ENCODE measurements around the gene ZFPL1.
"Not testable (repeated sequence)": the region's sequence is repeated elsewhere in the genome, so short reads cannot be mapped to it uniquely, and the experiment has no call there.

Gene ZFPL1

GRCh38 chr11:65112546-65113360, 28.7 kb downstream of the ZFPL1 start:
- DNase-seq (ENCODE audit: insufficient read length, low spot score): no peak
- no peak for FAIRE-seq

- DNase-seq (ENCODE audit: insufficient read length, low spot score) (no peak), FAIRE-seq (no peak)
These were observed 29.3 kb downstream of the ZFPL1 start for GRCh38 chr11:65113361-65113756.

DNA sequence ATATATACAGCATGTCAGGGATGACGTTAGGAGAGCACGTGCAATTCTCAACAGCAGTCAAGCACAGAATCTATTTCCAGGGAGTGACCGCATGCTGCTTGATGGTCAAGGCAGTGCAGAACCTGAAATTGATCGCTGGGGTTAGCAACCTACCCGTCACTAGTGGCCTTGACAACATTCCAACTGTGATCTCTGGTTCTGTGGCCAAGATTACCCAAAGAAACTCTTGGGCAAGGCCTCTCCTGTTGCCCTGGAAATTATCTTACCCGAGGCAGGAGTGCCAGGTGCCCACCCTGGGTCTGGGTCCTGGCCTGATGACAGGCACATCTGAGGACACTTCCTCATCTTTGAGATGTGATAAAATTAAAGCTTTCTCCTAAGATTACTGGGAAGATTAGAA, 29.8 kb downstream of the ZFPL1 start:
- DNase-seq (ENCODE audit: insufficient read length, low spot score) (no peak), FAIRE-seq (no peak)

- FAIRE-seq (no peak), DNase-seq (ENCODE audit: insufficient read length, low spot score) (no peak)
These were observed 30.6 kb downstream of the ZFPL1 start for GRCh38 chr11:65114538-65115171.

DNA sequence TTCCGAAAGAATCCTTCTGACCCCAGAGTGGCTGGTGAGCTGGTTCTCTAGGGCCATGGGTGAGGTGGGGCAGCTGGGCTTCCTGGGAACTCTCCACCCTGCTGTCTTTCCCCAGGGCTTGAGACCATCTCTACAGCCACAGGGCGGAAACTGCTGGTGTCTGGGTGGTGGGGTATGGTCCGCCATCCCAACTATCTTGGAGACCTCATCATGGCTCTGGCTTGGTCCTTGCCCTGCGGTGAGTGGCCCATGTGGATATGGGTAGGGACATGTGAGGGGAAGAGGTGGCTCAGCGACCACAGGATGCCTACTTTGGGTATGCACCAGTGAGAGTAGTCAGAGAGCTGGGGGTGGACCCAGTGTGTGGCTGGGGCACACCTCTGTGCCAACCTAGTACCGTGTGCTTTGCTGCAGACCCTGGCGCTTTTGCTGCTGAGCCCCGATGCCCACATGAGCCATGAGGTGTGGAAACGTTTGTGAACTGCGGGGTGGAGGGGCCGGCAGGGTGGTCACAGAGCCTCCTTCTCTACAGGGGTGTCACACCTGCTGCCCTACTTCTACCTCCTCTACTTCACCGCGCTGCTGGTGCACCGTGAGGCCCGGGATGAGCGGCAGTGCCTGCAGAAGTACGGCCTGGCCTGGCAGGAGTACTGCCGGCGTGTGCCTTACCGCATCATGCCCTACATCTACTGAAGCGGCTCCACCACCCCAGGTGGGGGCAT, 31.5 kb downstream of the ZFPL1 start:
- FAIRE-seq (no peak), DNase-seq (ENCODE audit: insufficient read length, low spot score) (no peak)

- no peak for DNase-seq (ENCODE audit: insufficient read length, low spot score)
- no peak for FAIRE-seq
These were observed 32.6 kb downstream of the ZFPL1 start for GRCh38 chr11:65116370-65117205.

DNA sequence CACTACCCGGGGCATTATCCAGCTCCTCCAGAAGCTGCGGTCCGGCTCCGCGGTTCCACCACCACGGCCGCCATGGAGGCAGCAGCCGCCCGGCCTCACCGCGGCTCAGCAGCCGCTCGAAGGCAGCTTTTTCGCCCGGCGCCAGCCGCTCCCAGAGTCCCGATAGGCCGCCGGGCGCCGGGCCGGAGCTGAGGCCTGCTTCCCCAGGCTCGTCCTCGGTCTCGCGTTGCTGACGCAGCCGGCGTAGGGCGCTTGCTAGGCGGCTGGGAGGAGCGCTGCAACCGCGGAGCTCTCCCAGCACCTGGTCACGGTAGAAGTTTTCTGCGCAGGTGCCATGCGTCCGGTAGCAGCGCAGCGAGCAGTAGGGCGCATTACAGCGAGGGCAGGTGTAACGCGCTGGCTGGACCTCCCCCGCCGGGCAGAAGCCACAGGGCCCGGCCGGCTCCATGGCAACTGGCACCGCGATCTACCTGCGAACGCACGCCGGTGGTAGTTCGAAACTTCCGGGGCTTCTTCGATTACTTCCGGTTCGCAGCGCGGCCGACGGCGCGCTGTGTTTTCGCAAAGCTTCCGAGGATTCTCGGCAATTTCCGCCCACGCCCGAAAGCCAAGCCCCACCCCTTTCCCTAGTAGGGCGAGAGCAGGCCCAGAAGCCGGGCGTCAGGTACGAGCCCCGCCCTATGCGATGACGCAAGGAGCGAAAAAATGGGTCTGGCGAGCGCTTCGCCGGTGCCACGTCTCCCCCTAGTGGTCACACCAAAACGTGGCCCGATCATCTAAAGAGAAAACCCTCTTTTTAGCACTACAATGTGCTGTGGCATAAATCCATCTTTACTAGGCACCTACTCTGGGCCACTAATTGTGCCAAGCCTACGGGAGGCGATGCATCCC, 33.4 kb downstream of the ZFPL1 start, which contains the start of gene ZNHIT2:
TSS of gene ZNHIT2 (minus strand) at position 496 of the 891 bp plus-strand sequence. CDS start at position 448, 48 bp downstream.
- DNase-seq (ENCODE audit: insufficient read length, low spot score): peak; percentile 90
- peak; percentile 81 for FAIRE-seq

DNA sequence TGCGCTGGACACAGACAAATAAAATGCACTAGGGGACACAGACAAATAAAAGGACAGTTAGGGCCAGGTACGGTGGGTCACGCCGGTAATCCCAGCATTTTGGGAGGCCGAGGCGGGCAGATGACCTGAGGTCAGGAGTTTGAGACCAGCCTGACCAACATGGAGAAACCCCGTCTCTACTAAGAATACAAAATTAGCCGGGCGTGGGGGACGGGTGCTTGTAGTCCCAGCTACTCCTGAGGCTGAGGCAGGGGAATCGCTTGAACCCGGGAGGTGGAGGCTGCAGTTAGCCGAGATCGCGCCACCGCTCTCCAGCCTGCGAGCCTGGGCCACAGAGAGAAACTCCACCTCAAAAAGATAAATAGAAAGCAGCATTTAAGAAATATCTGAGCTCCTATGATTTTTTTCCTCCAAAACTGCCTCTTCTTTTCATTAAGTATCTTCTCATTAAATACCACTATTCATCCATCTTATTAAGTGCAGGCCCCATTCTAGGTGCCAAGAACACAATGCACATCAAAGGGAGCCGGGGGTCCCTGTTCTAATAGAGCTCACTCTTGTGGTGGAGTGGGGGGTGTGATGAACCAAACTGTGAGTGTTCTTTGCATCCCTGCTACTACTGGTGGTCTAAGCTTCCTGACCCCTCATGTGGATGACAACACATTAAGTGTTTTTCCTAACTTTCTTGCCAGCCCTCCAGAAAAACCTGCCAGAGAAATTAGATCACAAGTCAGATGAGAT, 34.2 kb downstream of the ZFPL1 start:
- no peak for DNase-seq (ENCODE audit: insufficient read length, low spot score)
- no peak for FAIRE-seq

- DNase-seq (ENCODE audit: insufficient read length, low spot score); FAIRE-seq: not testable (repeated sequence)
These were observed 35.1 kb downstream of the ZFPL1 start for GRCh38 chr11:65118891-65119669.

DNA sequence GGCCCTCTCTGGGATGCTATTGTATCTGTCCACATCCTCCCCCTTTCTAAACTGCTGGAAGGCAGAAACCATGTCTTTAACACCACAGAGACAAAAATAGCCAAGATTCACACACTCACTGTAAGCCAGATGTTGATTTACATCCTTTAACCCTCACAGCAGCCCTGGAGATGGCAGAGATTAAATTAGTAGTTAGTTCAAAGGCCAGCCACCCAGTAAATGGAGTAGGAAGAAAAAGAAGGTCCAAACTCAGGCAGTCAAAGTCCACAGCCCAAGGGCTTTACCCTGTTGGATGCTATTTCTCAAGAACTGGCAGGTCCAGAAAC, 35.6 kb downstream of the ZFPL1 start:
- FAIRE-seq (no peak), DNase-seq (ENCODE audit: insufficient read length, low spot score) (no peak)

GRCh38 chr11:65120831-65121230, 36.8 kb downstream of the ZFPL1 start:
- DNase-seq (ENCODE audit: insufficient read length, low spot score): no peak
- FAIRE-seq: no peak

DNA sequence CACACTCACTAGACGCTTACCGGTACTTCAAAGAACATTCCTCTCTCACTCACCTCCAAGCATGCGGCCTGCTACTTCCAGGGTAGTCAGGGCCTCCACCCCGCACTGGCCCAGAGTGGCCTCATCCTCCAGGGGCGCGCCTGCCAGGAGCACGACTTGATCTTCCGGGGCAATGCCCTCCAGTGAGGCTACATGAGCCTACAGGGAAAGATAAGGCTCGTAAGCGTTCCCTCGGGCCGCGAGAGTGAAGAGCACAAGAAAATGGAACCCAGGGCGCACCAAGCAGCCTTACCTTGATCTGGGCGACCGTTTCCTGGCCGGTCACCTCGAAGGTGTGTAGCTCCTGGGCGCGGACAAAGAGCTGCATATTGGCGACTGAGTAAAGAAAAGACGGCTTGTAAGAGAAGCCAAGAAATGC, 37.4 kb downstream of the ZFPL1 start:
- DNase-seq (ENCODE audit: insufficient read length, low spot score) (no peak), FAIRE-seq (no peak)

DNA sequence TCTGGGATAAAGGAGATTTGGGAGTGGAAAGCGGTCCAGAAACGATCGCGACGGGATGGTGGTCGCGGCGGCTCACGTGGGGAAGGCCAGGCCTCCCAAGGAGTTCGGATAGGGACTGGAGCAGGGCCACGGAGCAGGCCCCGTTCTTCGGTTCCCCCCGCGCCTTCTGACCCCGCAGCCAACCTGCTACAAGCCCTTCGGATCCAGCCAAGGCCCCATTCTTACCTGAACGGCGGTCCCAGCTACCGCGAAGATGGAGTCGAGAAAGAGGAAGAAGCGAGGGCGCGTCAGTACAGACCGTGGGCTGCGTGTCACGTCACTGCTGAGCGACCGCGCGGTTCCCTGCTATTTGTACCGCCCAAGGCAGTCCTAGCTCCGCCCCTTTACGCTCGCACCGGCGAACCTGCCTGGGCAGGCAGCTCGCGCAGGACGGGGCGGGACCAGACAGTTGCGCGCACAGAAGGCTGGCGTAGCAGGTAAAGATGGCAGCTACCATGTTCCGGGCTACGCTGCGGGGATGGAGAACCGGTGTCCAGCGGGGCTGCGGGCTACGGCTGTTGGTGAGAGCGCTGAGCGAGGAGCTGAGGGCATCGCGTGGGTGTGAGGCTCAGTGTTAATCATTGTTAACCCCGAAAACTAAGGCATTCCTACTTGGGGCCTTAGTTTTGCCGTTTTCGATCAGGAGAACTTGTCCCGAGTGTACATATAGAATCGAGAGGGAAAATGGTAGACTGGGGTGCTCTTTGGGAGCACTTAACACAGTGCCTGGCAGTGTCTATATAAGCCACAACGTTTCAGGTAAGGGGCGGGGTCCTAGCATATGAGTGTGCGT, 38.1 kb downstream of the ZFPL1 start, which contains the start of the genes FAU and MRPL49:
TSS of gene FAU (minus strand) at position 270 of the 832 bp plus-strand sequence. CDS start 321 bp downstream, outside the sequence.
TSS of gene MRPL49 (plus strand) at position 457 of the 832 bp plus-strand sequence. CDS start at position 483, 26 bp downstream.
- FAIRE-seq (peak; percentile 97), DNase-seq (ENCODE audit: insufficient read length, low spot score) (peak; percentile 96)

DNA sequence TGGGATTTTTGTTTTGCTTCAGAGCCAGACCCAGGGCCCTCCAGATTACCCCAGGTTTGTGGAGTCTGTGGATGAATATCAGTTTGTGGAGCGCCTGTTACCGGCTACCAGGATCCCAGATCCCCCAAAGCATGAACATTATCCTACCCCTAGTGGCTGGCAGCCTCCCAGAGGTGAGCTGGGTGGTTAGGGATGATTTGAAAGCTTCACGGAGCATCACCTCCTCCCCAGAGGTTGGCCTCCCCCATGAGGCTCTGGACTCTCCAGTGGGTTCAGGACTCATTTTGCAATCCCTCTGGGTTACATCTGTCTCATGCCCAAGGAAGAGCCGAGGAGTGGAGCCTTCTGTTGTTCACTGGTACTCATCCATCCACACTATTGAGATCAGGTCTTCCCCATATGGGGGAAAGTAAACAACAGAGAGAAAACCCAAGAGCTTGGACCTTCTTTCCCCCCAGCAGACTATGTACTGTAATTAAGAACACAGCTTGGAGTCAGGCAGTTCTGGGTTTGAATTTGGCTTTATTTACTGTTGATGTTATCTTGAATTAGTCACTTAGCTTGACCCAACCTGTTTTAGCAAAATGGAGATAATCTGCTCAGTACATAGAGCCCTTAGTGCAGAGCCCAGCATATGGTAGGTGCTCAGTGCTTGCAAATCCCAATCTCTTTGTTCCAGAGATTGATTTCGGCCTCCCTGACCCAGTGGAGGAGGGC, 40.6 kb downstream of the ZFPL1 start:
- no peak for DNase-seq (ENCODE audit: insufficient read length, low spot score)
- FAIRE-seq: no peak

DNA sequence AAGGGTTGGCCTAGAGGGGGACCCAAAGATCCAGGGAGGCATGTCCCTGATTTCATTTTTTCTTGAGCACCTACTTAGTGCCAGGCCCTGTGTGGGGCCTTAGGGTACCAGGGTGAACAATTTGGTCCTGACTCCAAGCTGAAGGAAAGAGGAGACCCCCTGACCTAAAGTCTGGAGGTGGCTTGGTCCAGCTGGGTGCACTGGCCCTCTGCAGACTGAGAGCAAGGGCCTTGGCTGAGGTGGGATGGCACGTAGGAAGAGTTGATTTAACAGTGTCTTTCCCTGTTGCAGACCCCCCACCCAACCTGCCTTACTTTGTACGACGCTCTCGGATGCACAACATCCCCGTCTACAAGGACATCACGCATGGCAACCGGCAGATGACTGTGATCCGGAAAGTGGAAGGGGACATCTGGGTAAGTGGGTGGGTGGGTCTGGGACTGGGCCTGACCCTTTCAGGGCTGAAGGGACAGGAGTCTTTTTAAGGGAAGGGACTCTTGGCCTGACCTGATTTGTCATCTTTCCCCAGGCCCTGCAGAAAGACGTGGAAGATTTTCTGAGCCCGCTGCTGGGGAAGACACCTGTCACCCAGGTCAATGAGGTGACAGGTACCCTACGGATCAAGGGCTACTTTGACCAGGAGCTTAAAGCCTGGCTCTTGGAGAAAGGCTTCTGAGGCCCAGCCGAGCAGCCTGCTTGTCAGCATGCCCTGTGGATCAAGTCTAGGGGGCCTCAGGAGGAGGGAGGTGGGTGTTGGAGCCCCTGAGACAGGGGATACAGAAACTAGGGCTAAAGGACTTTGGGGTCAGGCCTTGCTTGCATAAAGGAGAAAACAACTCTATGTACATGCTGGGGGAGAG, 41.4 kb downstream of the ZFPL1 start:
- FAIRE-seq (no peak), DNase-seq (ENCODE audit: insufficient read length, low spot score) (no peak)
